ENCODE results near the gene TMEM109.

TMEM109 gene

GRCh38 chr11:60942970-60943565, 29.1 kb downstream of the TMEM109 start:
- DNase-seq (ENCODE audit: low spot score) = no peak

- no peak for DNase-seq (ENCODE audit: low spot score)
Observed at GRCh38 chr11:60944490-60945294, 30.7 kb downstream of the TMEM109 start.

GRCh38 chr11:60945295-60945667, 31.3 kb downstream of the TMEM109 start:
- no peak for DNase-seq (ENCODE audit: low spot score)

GRCh38 chr11:60946601-60947264, 32.8 kb downstream of the TMEM109 start:
- DNase-seq (ENCODE audit: low spot score) = no peak

- no peak for DNase-seq (ENCODE audit: low spot score)
Observed at GRCh38 chr11:60947700-60948099, 33.7 kb downstream of the TMEM109 start.

- DNase-seq (ENCODE audit: low spot score) = no peak
Observed at GRCh38 chr11:60948250-60948649, 34.3 kb downstream of the TMEM109 start.

- DNase-seq (ENCODE audit: low spot score) = no peak
Observed at GRCh38 chr11:60950024-60950423, 36.1 kb downstream of the TMEM109 start.

GRCh38 chr11:60950933-60951605, 37.1 kb downstream of the TMEM109 start:
- DNase-seq (ENCODE audit: low spot score) = peak; percentile 55

- DNase-seq (ENCODE audit: low spot score) = peak; percentile 41
Observed at GRCh38 chr11:60951606-60951903, 37.6 kb downstream of the TMEM109 start.

GRCh38 chr11:60951904-60952741, 38.2 kb downstream of the TMEM109 start, which contains the start of gene SLC15A3:
Gene SLC15A3 (minus strand): TSS chr11:60952176. CDS start chr11:60951551, 625 bp downstream.
- peak; percentile 67 for DNase-seq (ENCODE audit: low spot score)

- DNase-seq (ENCODE audit: low spot score) = no peak
Observed at GRCh38 chr11:60952742-60953170, 38.8 kb downstream of the TMEM109 start.

- no peak for DNase-seq (ENCODE audit: low spot score)
Observed at GRCh38 chr11:60953781-60954180, 39.8 kb downstream of the TMEM109 start.

- DNase-seq (ENCODE audit: low spot score) = no peak
Observed at GRCh38 chr11:60954421-60954820, 40.5 kb downstream of the TMEM109 start.

GRCh38 chr11:60955571-60955970, 41.6 kb downstream of the TMEM109 start:
- DNase-seq (ENCODE audit: low spot score) = no peak

- DNase-seq (ENCODE audit: low spot score) = no peak
Observed at GRCh38 chr11:60957188-60957587, 43.2 kb downstream of the TMEM109 start.

GRCh38 chr11:60959431-60959830, 45.5 kb downstream of the TMEM109 start:
- no peak for DNase-seq (ENCODE audit: low spot score)

- no peak for DNase-seq (ENCODE audit: low spot score)
Observed at GRCh38 chr11:60960405-60960804, 46.4 kb downstream of the TMEM109 start.

- no peak for DNase-seq (ENCODE audit: low spot score)
Observed at GRCh38 chr11:60964801-60965200, 50.8 kb downstream of the TMEM109 start.

GRCh38 chr11:60966890-60967289, 52.9 kb downstream of the TMEM109 start:
- no peak for DNase-seq (ENCODE audit: low spot score)

GRCh38 chr11:60968223-60968622, 54.3 kb downstream of the TMEM109 start:
- no peak for DNase-seq (ENCODE audit: low spot score)

- peak; percentile 86 for DNase-seq (ENCODE audit: low spot score)
Observed at GRCh38 chr11:60970369-60970774, 56.4 kb downstream of the TMEM109 start.

GRCh38 chr11:60970890-60971289, 56.9 kb downstream of the TMEM109 start:
- no peak for DNase-seq (ENCODE audit: low spot score)
